Activated CD8-positive, alpha-beta memory T cell treated with anti-CD3 and anti-CD28 coated beads for 4 hours (primary cell): ENCODE results near the gene SPAG17.

ENCODE experiments used
- DNase-seq, 2 donors: peaks; one replicate each; pipeline ENCODE4 v3.0.0-alpha.2; 2020; ENCODE audit warnings: low read depth in 2 of 2

Gene SPAG17

DNA sequence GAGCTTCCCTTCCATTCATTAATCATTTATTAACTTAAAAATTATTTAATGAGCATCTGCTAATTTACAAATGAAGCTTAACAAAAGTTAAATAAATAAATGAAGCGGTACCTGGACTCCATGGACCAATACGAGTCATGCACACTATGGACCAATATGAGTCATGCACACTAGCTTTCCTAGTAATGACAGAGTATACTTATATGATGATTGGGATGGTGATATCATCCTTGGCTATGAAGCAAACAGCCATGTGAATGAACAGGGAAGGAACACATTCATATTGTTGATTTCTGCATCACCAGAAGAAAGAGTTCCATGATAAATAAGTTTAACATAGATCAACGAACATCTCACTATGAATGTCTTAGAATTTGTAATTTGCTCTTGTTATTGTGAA is 109.9 kb downstream of the SPAG17 start:
- no peak for DNase-seq

DNA sequence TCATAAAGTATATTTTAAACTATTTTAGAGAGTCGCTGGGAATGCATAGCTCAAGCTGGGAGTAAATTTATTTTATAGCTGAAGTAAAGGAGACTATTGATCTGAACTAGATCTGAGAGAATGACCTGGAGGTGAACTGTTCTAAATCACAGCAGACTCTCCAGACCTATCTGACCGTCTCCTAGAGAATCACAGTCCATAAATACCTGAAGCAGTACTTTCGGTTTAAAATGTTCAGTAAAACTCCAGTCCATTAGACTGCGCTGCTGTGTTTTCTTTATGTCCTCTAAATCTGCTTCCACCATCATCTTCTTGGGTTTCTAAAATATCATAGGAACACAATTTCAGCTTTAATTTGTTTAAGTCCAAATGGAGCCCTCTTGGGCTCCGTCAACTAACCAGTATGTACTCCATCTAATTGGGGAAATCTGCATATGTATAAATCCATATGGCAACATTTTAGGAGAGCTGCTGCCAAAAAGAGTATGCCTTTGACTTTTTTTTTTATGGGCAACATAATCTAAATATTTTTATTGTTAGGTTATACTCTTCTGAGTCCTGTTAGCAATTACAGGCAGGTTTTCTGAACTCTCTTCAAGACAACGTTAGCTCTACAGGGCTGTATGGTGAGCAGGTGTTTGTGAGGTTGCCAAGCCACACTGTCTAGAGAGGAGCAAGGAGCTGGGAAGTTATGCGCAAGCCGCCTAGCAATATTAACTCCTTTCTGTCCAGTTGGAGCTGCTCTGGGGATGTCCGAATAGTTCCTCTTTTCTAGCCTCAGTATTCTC is 111.2 kb downstream of the SPAG17 start:
- DNase-seq = no peak

DNA sequence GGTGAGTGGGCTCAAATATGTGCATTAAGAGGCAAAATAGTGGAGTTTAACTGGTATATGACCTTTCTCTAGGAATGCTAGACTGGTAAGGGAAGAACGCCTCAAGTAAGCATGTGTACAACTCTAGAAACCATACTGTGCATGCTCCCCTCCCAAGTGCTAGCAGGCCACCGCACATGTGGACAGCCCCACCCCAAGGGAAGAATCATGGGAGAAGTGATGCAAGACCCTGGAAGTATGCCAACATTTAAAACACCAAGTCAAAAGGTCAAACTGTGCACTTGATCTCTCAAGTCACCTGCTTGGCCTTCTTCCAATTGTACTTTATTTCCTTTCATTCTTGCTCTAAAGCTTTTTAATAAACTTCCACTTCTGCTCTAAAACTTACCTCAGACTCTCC is 135.0 kb downstream of the SPAG17 start:
- no peak for DNase-seq

DNA sequence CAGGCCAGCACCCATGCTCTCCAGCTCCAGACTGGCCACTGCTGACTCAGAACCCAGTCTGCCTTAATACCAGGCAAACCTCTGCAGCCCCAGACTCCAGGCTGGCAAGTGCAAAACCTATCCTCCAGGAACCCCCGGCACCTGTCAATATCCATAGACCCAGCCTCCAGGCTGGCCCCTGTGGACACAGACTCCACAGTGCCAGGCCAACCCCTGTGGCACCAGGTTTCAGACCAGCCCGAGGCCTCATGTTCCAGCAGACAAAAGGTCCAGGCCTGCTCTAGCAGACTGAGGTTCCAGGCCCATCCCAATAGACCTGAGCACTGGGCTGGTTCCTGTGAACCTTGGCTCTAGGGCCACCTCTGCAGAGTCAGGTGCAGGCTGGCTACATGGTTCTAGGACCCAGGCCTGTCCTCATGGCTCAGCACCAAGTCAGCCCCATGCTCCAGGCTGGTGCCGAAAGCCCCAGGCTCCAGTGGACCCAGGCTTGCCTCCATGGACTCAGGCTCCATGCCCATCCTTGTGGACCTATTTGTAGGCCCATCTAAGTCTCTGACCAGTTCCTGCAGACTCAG is 137.3 kb downstream of the SPAG17 start:
- DNase-seq = no peak

DNA sequence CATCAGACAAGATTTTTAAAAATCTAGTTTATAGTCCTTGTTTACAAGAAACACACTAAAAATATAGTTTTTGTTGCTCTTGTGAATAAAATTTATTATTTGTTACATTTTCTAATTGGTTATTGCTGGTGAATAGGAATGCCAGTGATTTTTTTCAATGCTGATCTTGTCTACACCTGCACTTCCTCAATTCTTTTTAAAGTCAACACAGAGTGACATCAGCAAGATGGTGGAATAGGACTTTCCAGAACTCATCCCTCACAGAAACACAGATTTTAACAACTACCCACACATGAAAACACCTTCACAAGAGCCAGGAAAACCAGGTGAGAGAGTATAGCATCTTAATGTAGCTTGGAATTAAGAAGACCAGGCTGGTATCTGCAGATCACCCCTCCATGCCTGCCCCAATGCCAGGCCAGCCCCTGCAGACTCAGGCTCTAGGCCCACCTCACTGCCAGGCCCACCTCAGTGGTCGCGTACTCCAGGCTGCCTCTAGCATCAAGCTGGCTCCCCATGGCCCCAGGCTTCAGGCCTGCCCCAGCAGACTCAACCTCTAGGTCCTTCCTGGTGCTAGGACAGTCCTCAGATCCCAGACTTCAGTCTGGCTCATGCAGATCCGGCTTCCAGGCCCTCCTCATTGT is 137.9 kb downstream of the SPAG17 start:
- DNase-seq = no peak

DNA sequence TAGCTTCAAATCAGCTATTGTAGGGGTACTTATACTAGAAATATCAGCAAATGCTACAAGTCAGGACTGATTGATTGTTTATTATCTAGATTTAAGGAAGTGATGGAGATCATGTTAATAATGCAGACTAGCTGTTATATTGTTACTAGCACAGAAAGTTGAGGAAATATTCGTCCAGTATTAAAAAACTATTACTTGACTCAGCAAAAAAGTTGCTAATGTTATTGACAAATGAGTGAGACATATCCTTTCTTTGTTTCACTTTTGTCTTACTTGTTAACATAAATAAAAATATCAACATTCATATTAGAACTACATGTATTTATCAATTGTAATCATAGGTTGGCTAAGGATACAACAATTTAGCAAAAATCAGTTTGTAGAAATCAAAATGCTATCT is 141.4 kb downstream of the SPAG17 start:
- DNase-seq = no peak

DNA sequence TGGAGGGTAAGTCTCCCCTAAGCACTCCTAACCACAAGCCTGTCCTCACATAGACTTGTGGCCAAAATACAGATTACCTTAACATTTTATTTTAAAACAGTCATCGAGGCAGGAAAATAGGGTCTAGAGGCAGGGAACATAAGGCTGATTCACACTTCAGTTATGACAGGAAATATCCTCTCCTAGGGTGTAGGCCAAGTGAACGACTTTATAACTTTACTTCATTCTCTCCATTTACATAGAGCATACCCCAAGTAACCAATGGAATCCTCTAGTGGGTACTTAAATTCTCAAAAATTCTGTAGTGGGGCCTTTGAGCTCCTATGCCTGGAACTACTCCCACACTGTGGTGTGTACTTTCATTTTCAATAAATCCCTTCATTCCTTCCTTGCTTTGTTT is 142.5 kb downstream of the SPAG17 start:
- no peak for DNase-seq

DNA sequence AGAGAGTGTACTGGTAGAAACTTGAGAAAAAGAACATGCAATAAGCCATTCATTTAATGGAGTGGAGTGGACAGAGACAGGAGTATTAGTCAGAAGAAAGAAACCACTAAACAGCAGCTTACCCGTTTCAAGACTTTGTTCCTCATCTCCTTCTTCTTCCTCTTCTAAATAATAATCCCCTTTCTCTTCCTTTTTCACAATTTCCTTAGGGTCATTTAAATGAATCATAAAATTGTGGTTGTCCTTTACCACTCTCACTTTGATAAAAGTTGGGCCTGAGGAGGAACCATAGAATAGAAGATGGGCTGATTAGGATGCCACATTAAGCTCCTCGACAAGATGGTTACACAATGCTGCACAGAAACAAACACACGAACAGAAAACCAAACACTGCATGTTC is 145.9 kb downstream of the SPAG17 start:
- DNase-seq = no peak

DNA sequence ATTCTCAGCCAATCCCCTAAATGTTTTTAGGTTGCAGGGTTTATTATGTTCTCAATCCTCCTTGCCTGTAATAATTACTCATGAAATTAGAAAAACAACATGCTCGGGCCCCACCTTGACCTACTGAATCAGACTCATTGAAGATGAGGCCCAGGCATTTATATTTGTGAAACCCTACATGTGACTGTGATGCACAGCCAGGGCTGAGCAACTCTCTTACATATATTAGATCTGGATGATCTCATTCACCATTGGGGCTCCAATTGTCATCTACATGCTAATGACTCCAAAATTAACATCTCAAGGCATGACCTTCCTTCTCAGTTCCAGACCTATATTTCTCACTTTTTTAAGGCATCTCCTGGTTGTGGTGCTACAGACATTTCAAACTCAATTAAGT is 152.1 kb downstream of the SPAG17 start:
- no peak for DNase-seq

DNA sequence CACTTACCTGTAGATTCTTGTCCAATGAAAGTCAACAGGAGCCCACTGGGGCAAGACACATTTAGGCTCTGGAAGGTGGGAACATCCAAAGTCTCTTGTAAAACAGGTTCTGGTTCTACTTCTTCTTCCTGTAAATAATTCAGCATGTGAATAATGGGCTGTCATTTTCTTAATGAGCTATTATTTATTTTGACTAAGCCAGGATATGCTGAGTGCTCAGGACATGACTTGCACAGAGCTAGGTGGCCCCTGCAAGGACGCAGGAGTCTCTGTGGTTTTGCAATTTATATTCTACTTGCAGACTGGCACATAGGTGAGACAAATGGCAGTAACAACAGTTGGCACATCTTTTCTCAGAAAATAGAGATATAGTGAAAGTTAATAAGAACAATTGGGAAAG is 156.8 kb downstream of the SPAG17 start:
- DNase-seq = no peak

DNA sequence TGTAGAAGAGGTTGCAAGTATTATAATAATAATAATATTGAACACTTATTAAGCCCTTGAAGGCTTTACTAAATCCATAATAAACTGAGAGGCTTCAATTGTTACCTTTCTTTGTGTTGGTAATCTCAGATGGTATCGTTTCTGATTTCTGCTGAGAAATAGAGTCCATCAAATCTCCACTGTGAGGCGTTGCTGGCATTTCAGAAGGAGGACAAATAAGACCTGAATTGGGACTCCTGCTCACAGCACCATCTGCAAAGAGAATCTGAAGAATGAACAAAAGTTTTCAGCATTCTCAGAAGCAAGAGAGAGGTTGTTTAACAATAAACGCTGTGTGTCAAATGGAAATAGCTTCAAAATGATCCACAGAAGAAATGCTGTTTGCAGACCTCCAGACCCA is 161.8 kb downstream of the SPAG17 start:
- DNase-seq = no peak

DNA sequence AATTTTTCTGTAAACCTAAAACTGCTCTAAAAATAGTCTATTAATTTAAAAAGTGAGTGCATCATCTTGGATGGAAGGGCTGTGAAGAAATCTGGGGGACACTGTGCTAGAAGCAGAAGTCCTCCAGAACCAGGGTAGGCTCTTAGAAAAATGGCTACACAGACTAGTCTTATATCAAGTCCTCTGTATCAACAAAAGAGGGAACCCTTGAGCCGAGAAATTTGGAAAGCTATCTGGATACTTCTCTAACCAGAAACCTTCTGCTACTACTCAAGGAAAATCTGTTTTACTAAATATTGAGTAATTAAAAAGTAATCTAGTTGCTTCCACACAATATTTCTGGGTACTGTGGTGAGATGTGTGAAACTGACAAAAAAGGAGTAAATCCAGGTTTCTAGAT is 163.4 kb downstream of the SPAG17 start:
- no peak for DNase-seq

DNA sequence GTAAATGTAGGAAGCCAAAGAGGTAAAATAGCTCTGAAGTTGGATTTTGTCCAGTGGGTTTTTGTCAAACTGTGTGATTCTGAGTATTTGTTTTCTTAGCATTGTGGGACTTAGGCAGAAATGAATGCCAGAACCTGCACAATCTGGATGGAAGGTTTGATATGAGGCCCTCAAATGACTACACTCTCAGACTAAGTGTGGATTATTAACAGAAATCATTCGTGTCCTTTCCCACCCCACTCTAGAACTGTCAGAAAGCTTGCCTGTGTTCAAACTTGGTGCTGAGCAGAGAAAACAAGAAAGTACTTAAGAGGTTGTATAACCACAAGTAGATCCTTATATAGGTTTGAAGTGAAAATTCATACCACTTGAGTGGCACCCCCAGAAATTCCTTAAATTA is 167.0 kb downstream of the SPAG17 start:
- DNase-seq = no peak

DNA sequence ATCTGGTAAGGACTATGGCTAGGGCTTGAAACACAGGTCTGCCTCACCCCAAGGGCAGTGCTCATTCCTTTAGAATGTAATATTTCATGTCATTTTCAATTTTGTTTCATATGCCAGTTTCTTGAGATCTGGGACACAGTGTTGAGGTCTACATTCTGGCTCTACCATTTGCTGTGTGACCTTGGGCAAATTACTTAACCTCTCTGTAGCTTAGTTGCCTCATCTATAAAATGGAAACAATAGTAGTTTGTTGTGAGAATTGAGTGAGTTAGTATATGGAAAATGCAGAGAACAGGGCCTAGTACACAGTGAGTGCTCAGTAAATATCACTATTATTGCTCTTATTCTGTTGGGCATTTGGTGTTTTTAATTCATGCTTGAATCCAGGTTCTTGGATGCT is 171.1 kb downstream of the SPAG17 start:
- no peak for DNase-seq

DNA sequence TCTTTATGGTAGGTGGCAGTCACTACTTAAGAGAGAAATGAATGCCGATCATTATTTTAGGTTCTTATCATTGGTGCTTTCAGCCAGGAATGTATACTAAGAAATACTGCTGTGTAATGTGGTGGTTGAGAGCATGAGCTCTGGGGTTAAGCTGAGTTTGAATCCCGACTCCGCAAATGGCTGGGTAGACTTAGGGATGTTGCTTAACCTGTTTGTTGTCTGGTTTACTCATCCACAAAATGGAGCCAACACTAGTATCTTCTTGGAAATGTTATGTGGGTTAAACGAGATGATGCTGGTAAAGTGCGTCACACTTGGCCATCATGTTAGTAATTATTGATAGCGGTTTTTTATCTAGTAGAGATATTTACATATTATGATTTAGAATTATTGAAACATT is 171.7 kb downstream of the SPAG17 start:
- no peak for DNase-seq

DNA sequence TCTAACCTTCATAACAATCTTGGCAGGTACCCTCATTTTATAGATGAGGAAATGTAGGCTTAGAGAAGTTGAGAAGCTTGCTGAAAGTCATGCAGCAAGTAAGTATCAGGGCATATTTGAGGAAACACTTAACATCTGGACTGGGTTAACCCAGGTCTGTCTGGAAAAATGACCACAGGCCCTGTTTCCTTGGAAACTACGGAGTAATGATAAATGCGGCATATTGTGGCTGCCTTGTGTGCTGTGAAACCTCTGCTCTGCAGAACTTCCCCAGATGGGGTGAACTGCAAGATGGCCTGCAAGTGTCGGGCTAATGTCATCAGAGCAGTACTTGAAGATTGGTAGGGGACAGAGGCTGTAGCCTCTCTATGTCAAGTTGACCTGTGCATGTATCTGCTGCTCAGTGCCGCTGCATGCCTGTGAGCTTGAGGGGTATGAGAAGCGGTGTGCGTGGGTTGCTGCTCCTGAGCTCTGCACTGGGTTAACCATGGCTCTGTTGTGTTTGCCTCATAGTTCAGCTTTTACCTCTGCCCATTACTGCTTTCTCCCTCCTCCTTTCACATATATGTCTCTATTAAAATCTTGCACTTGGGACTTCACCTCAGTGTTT is 172.4 kb downstream of the SPAG17 start:
- no peak for DNase-seq

DNA sequence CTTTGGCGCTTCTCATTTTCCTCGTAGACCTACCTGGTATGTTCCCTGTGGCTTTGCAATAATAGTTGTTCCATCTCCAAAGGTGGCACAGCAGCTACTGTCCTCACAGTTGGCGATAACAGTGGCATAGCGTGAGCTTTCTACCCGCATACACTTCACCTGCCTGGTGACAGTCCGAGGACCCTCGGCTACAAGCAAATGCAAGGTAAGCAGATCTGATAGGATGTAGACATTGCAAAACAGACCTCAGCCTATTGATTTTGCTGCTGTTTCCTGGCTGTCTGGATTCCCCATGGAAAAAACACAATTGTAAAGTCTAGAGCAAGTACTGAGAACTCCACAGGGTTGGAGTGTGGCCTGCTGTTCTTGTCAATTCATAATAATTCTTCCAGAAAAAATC is 177.0 kb downstream of the SPAG17 start:
- no peak for DNase-seq

DNA sequence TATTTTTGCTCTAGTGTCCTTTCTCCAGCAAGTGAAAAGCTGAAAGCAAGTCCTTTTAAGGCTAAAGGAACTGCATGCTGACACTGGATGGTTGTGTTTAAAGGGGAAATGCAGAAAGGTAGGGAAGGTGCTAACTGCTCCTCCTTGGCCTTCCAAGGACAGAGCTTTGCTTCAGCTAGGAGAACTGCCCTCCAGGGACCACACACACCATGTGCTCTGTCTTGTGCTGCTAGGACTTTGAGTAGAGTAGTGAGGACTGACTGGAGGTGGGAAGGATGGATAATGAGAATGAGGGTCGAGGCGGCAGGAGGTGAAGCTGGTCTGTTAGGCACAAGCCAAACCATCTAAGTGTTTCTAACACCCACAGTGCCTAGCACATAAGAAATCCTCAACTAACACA is 177.6 kb downstream of the SPAG17 start:
- DNase-seq = no peak

DNA sequence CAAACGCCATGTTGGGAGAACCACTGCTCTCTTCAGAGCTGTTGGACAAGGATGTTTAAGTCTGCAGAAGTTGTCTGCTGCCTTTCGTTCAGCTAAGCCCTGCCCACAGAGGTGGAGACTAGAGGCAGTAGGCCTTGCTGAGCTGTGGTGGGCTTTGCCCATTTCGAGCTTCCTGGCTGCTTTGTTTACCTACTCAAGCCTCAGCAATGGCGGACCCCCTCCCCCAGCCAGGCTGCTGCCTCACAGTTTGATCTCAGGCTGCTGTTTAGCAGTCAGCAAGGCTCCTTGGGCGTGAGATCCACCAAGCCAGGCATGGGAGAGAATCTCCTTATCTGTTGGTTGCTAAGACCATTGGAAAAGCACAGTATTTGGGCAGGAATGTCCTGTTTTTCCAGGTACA is 180.7 kb downstream of the SPAG17 start:
- DNase-seq = no peak

DNA sequence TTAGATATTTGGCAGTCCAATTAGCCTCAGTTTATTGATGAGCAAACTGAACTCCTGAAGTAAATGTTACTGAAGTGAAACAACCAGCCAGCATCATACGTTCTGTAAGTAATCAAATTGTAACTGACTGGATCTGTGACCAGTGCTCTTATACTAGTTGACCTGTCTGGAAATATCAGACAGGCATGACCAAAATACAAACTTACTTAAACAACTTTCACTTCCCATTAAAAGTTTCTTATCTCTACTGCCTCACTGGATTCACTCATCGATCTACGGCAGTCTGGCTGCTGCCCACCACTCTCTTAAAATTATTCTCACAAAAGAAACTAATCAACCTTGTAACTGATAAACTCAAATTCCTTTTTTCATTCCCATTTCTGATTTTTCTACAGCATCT is 199.1 kb downstream of the SPAG17 start:
- no peak for DNase-seq

DNA sequence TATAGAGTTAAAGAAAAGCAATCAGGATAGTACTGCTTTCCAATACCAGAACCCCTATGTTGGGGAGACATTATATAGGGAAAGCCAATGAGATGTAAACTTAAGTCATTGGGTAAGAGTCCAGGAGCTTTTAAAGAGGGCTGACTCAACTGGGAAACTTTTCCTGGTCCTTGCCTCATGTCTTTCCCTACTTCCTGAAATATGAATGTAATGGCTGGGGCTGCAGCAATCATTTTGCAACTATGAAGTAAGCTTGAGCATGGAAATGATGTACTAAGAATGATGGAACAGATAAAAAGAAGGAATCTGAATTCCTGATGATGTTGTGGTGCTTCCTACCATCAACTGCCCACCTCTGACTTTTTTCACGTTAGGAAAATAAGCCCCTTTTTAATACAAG is 199.8 kb downstream of the SPAG17 start:
- DNase-seq = no peak

DNA sequence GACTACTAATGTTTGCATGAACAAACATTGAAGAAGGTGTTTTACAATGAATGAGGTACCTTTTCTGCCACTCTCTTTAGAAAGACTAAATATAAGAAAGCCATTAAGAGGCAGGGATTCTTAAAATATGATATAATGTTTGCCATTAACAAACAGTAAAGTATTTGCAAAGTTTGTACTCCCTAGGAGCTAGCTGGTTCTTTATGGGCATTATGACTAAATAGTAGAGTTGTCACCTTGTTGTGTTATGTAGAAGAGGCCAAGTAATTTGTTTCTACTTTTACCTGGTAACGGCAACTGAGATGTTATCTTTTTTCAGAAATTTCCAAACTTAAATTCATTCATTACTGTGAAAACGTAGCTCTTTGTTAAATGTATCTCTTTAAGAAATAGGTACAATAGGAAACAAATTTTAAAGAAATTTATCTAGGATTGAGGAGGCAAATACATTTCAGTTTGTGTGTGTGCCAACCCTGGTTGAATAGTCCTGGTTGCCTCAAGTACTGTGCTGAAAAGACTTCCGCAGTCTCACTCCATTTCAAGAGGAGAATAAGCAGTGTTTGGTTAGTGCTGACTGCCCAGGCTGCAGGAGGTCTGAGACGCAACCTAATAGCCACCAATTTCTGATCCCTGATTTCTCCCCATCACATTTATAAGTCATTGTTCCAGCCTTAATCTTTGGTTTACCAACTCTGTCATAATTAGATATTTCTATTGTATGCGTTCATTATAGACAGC is 203.4 kb downstream of the SPAG17 start:
- no peak for DNase-seq
